ENCODE measurements around the gene PPFIA4.

PPFIA4 gene

DNA sequence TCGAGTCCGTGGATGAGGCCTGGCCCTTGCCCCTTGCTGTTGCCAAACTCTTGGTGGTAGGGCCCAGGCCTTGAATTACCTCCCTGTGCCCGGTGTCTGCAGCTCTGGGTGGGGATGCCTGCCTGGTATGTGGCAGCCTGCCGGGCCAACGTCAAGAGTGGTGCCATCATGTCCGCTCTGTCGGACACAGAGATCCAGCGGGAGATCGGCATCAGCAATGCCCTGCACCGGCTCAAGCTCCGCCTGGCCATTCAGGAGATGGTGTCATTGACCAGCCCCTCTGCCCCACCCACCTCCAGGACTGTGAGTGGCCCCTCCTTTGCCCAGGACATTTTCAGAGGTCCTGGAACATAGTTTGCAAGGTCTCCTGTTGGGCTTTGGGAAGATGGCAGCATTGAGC lies 33.8 kb downstream of the PPFIA4 start:
- no peak for DNase-seq

DNA sequence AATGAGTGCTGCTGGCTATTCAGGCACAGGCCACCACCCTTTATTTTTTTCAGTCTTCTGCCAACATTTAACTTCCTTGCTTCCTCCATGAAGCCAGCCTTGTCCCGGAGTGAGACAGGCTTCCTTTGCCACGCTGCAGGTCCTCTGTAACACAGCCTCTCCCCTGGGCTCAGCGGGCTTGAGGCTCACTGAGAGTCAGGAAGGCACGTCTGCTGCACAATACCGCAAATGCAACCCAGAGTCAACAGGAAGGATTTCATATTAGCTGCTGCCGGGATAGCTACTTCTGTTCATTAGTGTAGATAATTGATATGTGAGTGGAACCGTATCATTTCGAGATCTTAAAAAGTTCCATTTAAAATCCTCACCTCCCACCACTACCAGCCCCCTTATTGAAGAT lies 37.0 kb downstream of the PPFIA4 start:
- no peak for DNase-seq

DNA sequence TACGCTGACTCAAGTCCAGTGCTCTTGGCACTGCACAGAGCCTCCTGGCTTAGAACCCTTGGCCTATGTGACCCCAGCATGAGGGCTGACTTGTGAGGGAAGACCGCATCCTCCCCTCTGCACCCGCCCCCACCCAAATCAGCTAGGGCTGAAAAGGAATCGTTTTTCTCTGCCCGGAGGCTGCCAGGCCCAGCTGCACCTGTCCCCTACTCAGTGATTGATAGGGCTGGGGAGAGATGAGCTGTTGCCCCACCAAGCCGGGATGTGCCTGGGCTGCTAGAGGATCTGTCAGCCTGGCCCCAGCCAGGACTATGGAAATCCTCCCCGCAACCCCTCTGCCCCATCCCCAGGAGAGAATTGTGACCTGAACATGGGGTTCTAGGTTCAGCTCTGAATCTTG lies 38.9 kb downstream of the PPFIA4 start:
- DNase-seq: no peak

DNA sequence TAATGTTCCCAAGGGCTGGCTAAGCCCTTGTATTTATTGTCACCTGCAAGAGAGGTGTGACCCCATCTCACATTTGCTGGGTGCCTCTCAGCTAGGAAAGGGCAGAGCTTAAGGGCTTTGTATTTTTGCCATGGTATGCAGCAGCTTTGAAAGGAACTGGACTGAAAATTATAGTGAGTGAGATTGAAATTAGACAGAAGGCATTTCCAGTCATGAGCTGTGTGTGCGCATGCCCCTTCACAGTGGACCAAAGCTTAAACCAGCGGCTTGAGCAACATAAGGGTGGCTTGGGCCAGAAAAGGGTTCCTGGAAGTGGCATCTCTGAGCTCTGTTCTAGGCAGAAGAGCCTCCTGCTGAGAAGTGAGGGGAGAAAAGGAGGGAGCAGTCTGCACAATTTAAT lies 39.7 kb downstream of the PPFIA4 start:
- no peak for DNase-seq

DNA sequence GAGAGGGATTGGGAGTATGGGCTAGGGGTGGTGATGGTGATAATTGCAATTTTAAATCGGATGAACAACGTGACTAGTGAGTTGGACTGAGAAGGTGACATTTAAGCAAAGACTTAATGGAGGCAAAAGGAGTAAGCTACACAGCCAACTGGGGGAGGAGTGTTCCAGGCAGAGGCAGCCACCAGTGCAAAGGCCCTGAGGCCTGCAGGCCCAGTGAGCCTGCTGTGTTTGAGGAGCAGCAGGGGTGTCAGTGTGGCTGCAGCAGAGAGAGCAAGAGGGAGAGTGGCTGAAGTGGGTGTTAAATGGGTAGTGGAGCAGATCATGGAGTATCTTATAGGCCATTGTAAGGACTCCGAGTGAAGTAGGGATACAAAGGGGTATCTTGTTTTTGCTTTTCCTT lies 40.7 kb downstream of the PPFIA4 start:
- no peak for DNase-seq

DNA sequence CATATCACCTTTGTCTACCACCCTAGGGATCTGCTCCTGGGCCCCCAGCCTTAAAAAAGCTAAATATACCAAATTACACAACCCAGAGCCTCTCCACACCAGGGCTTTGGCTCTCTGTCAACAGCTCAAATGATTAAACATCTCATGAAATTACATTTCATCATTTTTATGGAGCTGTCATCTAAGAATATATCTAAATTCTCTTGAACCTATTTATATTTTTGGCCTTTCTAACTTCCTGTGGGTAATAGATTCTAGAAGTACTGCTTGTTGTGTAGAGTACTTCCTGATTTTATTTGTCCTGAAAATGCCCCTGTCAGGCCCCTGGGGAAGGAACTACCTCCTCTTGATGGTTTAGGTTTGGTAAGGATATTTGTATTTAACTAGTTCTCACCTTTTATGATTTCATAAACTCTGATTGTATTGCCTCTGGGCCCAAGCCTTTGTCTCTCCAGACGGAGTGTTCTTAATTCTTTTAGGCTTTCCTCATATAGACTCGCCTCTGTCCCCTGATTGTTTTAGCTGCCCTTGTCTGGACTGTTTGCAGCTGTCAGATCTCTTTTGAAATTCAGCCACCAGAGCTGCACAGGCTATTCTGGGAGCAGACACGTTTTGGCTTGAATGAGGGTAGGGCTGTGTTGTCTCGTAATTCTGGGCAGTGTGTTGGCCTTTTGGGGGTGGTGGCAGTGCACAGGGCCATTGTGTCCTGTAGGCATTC lies 42.9 kb downstream of the PPFIA4 start:
- DNase-seq: no peak

DNA sequence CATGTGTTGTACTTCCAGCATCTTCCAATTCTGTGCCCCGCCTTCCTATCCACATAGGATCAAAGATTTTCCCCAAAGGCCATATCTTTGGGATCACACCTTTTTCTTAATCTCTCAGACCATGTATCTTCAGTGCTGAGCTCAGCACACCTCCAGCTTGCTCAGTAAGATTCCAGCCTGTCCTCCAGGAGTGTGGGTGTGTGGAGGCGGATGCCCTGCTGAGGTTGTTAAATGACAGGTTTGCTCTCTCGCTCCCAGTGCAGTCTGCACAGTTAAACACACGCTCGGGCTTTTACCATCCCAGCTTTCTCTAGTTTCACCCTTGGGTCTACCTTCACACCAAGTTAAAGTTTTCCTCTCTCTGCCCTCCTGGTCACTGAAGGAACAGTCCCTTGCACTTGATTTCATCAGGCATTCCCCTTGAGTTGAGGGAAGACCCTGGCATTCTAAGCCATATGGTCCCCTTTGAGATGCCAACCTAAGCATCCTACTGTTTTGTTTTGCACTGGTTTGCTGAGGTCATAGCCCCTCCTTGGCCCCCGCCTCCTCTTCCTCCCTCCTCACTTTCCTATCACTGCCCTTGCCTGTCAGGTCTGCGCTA lies 45.8 kb downstream of the PPFIA4 start:
- DNase-seq: no peak

DNA sequence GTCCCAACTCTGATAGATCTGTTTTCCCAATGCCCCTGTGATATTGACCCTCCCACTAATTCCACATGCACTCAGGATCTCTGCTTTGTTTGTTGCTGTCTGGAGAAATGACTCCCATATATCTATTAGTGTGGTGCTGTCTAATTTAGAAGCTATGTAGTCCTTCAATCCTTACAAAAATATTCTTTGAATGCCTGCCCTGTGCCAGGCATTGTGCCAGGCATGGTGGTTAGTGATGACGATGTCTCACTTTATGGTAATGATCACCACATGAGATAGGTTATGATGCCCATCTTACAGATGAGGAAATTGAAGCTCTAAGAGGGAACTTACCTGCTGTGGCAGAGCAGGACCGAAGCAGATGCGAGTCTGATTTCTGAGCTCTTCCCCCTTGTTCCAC lies 46.6 kb downstream of the PPFIA4 start:
- no peak for DNase-seq

DNA sequence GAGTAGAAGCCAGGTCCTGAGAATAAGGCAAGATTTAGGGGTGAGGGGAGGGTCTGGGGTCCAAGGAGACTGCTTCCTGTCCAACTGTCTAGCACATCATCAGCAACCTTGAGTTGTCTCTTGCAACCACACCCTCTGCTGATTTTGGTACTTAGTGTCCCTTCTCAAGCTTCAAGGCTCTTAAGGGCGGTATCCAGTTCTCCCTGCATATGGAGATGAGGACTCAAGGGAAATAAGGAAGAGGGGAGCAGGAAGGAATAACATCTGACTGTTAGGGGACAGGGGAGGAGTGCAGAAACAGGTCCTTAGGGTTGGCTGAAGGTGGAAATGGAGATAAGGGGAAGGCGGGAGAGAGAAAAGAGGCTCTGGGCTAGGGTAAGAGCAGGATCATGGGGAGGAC lies 47.2 kb downstream of the PPFIA4 start:
- DNase-seq: no peak

DNA sequence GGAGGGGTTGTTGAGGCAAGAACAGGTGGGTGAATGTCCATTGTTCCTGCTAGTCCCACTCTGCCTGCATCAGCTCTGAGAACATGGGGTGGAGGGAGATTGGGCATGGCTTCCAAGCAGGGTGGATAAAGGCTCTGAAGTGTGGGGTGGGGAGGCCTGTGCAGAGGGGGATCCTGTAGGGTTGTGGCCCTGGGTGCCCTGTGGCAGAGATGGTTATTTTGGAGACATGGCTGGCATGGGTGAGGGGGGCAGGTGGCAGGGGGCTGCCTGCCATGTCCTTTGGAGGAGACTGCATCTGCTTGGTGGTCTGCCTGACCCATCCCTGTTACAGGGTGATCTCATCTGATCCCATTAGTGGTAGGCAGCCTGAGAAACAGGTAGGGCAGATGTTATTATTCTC lies 48.3 kb downstream of the PPFIA4 start:
- no peak for DNase-seq

DNA sequence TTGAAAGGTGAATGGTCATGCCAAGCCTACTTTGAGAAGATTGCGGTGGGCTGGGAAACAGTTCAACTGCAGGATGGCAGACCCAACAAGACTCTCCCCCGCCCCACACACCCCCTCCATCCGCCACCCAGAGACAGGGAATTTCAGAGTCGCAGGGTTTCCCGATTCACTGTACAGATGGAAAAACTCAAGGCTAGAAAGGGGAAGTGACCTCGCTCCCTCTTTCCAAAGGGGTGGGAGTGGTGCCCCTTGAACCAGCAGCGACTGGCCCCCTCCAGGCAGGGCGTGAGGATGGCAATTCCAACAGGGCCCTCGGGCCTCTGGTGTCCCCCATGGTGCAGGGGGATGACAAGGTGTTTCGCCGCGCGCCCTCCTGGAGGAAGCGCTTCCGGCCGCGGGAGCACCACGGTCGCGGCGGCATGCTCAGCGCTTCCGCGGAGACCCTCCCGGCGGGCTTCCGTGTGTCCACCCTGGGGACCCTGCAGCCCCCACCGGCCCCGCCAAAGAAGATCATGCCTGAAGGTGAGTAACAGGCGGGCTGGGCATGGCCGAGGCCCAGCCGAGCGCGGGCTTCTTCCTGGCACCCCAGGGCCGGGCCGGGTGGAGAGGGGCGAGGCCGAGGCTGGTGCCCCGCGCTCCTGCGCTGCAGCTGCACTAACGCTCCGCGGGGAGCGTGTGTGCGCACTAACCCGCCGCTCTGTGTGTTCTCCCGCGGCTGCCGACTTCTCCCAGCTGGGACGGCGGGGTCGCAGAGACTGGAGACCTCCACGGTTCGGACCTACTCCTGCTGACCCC lies 49.1 kb downstream of the PPFIA4 start:
- no peak for DNase-seq

DNA sequence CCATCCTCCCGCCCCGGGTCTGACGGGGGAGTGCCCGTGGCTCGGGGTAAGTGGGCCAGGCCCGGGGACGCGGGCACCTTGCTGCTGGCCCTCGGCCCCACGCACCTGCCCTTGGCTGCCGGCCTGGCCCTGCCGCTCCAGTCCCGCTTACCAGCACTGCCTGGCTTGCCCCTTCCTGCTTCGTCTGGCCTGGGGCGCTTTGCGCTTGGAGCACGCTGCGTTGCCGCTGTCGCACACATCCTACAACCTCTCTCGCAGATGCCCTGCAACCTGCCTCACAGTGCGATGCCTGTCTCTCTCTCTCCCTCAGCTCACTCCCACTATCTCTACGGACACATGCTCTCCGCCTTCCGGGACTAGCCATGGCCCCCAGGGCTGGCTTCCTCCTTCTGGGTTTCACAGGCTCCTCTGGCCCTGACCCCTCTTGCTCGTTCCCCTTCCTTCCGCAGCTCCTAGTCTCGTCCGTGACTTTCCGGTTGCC lies 49.8 kb downstream of the PPFIA4 start:
- DNase-seq: no peak

DNA sequence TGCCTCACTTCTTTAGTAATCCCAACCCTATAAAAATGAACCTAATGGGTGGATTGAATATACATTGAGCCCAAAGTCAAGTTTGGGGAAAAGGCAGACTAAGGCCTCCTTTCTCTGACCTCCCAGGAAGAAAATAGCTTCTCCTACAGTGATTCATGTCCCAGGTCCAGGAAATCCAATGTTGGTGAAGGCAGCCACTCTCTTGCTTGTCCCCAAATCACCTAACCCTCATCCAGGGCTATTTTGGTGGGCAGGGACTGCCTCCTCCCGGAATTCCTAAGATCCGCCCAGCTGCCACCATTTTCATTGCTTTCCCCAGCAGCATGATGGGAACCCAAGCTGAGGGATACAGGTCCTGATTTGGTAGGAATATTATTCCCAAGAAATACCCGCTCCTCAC lies 51.1 kb downstream of the PPFIA4 start:
- DNase-seq: no peak

DNA sequence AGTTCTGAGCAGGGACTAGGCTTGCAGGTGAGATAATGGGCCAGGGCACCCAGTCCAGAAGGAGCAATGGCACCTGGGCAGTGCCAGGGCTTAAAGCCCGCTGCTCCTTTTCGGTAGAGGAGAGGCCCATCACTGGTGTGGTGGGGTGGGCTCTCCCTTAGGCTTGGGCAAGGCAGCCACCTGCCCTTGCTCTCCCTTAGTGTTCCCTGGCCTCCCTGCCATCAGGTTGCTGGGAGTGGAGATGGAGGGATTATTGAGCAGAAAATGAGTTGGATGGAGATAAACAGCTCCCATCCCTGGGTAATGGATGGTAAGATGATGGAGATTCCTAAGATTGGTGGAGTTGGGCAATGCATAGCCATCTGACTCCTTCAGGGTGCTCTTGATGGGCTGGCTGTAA lies 51.7 kb downstream of the PPFIA4 start:
- DNase-seq: no peak

DNA sequence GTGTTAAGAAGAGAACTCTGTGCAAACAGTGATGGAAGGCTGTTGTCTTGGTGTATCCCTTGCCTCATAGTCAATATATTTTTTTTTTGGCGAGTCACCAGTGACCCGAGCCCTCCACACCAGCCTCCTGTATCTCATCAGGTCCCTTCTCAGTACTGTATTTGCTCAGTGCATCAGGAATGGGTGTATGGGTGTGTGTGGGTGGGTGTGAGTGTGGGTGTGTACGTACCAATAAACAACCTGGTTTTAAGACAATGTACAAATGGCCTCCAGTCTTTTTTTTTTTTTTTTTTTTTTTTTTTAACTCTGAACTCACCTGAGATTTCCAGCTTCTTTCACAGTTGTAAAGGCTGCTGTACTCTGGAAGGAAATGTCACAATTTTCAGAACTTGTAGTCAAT lies 52.2 kb downstream of the PPFIA4 start:
- no peak for DNase-seq

DNA sequence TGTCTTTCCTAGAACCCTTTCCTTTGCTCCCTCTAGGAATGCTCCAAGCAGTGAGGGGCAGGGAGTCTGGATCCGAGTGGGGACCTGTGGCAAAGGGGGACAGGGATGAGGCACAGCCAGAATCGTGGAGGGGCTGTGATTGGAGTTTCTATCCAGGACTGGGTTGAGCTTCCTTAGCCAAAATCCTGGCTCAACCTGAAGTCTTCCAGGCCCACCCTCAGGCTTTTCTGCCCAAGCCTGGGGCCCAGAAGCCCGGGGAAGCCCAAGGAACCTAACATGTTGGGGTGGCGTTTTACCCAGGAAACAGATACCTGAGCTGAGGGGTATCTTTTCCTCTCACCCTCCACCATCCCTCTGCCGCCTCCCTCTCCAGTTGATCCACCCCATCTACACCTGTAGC lies 54.2 kb downstream of the PPFIA4 start:
- no peak for DNase-seq

DNA sequence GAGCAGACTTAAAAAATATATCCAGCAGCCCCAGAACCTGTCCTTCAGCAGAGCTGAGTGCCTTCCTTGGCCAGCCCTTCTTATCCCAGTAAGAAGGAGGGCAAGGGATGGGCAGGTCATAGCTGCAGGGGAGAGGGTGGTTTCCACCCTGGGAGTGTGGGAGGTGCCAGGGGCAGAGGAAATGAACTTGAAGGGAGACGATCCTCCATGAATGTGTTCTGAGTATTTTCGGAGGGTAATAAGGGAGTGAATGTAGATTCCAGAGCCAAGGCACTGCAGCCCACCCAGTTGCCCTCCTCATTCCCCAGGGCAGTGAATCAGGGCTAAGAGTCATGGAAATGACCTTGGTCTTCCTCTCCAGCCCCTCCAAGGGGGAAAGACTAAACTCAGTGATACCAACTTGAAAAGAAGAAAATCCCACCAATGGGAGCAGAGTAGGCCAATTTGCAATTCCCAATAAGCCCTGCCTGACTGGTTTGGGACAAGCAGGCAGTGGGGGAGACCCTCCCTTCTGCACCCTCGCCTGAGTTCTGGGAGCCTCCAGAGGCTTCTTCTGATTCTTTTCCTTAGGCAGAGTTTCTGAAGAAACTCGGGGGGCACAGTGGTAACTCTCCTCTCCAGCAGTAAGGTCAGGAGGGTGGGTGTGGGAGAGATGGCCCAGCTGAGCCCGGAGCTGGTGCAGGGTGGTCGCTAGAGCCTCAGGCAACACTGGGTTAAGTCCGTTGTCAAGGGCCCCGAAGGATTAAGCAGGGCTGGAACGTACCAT lies 55.4 kb downstream of the PPFIA4 start:
- no peak for DNase-seq

DNA sequence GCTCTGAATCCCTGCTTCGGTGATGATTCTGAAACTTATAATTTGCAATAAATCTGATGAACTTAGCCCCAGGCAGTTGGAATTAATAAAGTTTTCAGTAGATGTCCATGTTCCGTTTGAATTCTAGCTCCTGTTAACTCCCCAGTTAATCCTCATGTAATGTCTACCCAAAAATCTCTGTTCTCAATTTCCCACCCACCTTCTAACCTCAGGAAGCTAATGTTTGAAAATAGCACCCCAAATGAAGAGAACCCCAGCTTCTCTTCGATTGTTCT lies 55.9 kb downstream of the PPFIA4 start:
- no peak for DNase-seq

DNA sequence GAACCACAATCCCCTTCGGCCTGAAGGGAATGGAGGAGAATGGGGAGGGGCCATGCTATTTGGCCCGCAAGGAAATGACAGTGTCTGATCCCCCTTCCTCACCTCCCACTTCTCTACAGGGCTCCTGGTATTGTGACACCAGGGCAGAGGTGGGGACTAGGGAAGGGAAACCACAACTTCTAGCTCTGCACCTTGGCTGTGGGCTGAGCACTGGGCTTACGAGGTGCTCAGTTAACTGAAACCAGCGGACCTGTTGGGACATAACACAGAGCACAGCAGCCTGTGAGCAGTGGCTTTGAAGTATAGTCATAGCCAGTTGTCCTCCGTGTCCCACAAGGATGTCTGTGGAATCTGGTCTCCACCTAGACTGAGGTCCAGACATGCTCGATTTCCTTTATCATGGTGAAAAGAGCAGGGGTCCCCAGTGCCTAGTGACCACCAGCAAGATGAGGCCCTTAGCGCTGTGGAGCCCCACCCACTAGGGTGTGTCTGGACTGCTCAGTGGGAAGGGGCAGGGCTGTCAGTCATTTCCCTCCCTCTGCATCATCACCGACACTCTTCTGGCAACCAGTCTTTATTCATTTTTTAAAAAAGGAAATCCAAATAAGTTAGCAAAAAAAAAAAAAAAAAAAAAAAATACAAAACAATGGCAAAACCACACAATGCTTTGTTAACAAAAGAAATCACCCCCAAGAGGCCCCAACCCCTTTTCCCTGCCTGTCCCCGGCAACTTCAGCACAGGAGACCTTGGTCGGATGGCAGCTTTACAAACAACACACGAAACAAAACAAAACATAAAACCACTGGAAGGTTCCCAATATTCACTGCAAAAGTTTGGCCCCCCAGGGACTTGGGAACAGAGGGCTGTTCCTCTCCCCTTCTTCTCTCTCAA lies 56.5 kb downstream of the PPFIA4 start:
- no peak for DNase-seq

DNA sequence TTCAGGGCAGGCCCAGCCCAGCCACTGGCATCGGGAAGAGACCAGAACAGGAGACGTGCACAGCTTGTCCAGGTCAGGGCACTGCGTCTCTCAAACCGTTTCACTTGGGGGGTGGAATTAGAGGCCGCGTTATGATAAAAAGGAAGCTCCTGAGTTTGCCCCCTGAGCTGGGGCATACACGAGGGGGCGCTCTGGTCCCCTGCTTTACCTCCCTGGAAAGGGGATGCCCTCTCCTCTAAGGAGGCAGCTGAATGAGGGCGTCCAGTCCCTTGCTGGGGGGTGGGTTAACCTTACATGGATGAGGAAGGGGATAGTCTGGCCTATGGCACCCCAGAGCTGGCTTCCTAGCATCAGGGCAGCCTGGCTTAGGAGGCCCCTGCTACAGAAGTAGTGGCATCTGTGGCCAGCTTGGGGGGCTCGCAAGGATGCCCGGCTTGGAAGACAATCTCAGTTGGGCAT lies 57.2 kb downstream of the PPFIA4 start:
- DNase-seq: no peak

DNA sequence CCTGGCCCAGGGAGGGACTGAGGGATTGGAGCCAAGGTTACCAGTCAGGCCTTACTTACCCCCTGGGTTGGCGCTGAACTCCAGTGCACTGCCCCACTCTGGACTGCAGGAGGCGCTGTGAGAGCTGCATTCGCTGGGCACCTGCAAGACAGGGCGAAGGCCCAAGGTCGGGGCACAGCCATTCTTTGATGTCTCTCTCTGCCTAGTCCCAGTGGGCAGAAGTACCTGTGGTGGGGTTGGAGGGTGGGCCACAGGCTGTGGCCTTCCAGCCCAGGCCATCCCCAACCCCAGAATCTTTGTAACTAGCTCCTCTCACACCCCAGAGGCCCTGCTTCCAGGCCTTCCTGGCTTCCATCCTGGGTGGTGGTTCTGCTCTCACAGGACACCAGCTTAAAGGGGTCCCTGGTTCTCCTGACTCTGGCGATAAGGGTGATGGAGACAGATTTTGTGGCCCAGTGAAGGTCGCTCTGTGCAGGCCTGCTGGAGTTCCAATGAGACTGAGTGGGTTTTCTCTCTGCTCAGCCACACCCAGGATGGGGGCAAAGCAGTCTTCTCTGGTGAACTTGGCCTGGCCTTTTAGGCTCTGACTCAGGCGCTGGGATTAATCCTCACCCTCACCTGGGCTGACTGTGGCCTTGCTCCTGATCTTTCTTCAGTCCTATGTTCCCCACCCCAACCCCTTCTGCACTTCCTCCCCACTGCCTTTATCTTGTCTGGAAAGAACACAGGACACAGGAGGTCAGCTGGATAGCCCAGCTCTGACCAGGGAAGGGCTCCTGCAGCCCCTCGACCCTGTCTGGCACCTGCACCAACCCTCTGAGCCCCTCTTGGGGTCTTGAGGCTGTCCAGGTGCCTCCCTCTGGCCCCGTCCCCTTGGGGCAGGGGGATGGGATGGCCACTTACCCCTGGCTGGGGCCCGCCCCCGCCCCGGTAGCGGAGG lies 58.6 kb downstream of the PPFIA4 start:
- no peak for DNase-seq
